Lower leg skin (tissue), 3 donors: ENCODE measurements around the gene CCDC149.

Experiments used
- POLR2A ChIP-seq, 2 donors: fragments of 450-650 bp; IDR thresholded peaks; one replicate each; pipeline ENCODE4 v1.6.1; 2016 to 2017; ENCODE audit warnings: antibody characterized with exemption in 2 of 2, mild to moderate bottlenecking in 1 of 2, moderate library complexity in 1 of 2
- TF ChIP-seq, protein P1 (sequence below), 3 donors: fragments of 450-650 bp; IDR thresholded peaks; one replicate each; pipeline ENCODE4 v1.5.1; 2016; ENCODE audit warnings: antibody characterized with exemption in 3 of 3, mild to moderate bottlenecking in 3 of 3, moderate library complexity in 2 of 3

GRCh38 chr4:24924309-24924781 lies 11.5 kb upstream of the CCDC149 start:
- no peak for TF ChIP-seq POLR2A (IDR thresholded peaks at IDR 0.05)
- TF ChIP-seq, protein P1, sequence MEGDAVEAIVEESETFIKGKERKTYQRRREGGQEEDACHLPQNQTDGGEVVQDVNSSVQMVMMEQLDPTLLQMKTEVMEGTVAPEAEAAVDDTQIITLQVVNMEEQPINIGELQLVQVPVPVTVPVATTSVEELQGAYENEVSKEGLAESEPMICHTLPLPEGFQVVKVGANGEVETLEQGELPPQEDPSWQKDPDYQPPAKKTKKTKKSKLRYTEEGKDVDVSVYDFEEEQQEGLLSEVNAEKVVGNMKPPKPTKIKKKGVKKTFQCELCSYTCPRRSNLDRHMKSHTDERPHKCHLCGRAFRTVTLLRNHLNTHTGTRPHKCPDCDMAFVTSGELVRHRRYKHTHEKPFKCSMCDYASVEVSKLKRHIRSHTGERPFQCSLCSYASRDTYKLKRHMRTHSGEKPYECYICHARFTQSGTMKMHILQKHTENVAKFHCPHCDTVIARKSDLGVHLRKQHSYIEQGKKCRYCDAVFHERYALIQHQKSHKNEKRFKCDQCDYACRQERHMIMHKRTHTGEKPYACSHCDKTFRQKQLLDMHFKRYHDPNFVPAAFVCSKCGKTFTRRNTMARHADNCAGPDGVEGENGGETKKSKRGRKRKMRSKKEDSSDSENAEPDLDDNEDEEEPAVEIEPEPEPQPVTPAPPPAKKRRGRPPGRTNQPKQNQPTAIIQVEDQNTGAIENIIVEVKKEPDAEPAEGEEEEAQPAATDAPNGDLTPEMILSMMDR (IDR thresholded peaks at IDR 0.05) = no peak
